Gastroesophageal sphincter (tissue), 3 donors: ENCODE results near the gene FMN2.
"Not testable (repeated sequence)": the region's sequence is repeated elsewhere in the genome, so short reads cannot be mapped to it uniquely, and the experiment has no call there.

Source experiments
- CTCF ChIP-seq, 4 experiments: fragments of 200-600 bp in 2 of 4; fragments of 450-650 bp in 2 of 4; sonication (generic) in 1 of 4; IDR thresholded peaks; one replicate each; pipeline ENCODE4 v1.5.1; 2017 to 2019; ENCODE audit warnings: antibody characterized with exemption in 4 of 4, mild to moderate bottlenecking in 2 of 4, moderate library complexity in 2 of 4
- EP300 ChIP-seq: sonication (generic); formaldehyde crosslinking; IDR thresholded peaks from one replicate; pipeline ENCODE4 v1.6.1; 2017; ENCODE audit warnings: antibody characterized with exemption, mild to moderate bottlenecking
- POLR2A ChIP-seq, 2 donors: fragments of 450-650 bp; IDR thresholded peaks; one replicate each; pipeline ENCODE4 v1.6.1; 2017; ENCODE audit warnings: antibody characterized with exemption in 2 of 2, mild to moderate bottlenecking in 2 of 2, moderate library complexity in 1 of 2
- POLR2AphosphoS5 ChIP-seq: sonication (generic); formaldehyde crosslinking; IDR thresholded peaks from one replicate; pipeline ENCODE4 v1.6.1; 2017; ENCODE audit warnings: antibody characterized with exemption

DNA sequence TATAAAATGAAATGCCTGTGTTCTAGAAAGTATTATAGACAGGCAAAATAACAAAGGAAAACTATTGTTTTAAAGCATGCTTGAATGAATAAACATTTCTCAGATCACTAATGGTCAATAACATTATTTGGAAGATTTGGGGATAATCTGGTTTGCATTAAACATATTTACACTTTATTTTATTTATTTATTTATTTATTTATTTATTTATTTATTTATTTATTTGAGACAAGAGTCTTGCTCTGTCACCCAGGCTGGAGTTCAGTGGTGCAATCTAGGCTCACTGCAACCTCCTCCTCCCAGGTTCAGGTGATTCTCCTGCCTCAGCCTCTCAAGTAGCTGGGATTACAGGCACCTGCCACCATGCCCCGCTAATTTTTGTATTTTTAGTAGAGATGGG lies 236.7 kb downstream of the FMN2 start:
- not testable (repeated sequence) for TF ChIP-seq CTCF (IDR thresholded peaks at IDR 0.05); EP300; POLR2A (IDR thresholded peaks at IDR 0.05); POLR2AphosphoS5
